H1 (cell line): ENCODE measurements around the gene CEP97.

ENCODE experiments used
- EGR1 ChIP-seq: IDR thresholded peaks from 2 replicates; pipeline ENCODE4 v1.6.1; 2011; ENCODE audit warnings: low read depth, low read length, borderline replicate concordance
- EZH2 ChIP-seq: fragments of 200-600 bp; sonication (generic); IDR thresholded peaks from 2 replicates; pipeline ENCODE4 v1.7.1; 2012; ENCODE audit warnings: low read depth, mild to moderate bottlenecking, moderate library complexity, low read length, inconsistent platforms; ENCODE audit not compliant: severe bottlenecking
- MAFK ChIP-seq: IDR thresholded peaks from 2 replicates; pipeline ENCODE4 v1.6.1; 2012; ENCODE audit warnings: low read depth, mild to moderate bottlenecking, improper control_type of control experiment, low read length
- TAF1 ChIP-seq: IDR thresholded peaks from 2 replicates; pipeline ENCODE4 v1.6.1; 2011; ENCODE audit warnings: mild to moderate bottlenecking, low read depth, low read length
- TEAD4 ChIP-seq: IDR thresholded peaks from 2 replicates; pipeline ENCODE4 v1.6.1; 2012; ENCODE audit warnings: low read depth, low read length, inconsistent platforms, mixed read lengths
- TF ChIP-seq, protein P1 (sequence below), 3 experiments: IDR thresholded peaks; 1 replicate in 2 of 3; 2 replicates in 1 of 3; pipeline versions ENCODE4 v1.5.1 to v1.6.1; 2011; ENCODE audit warnings: low read length in 3 of 3, mild to moderate bottlenecking in 3 of 3, inconsistent platforms in 2 of 3, low read depth in 1 of 3, moderate library complexity in 1 of 3; ENCODE audit not compliant: insufficient read depth in 1 of 3; ENCODE audit errors: control extremely low read depth in 1 of 3

DNA sequence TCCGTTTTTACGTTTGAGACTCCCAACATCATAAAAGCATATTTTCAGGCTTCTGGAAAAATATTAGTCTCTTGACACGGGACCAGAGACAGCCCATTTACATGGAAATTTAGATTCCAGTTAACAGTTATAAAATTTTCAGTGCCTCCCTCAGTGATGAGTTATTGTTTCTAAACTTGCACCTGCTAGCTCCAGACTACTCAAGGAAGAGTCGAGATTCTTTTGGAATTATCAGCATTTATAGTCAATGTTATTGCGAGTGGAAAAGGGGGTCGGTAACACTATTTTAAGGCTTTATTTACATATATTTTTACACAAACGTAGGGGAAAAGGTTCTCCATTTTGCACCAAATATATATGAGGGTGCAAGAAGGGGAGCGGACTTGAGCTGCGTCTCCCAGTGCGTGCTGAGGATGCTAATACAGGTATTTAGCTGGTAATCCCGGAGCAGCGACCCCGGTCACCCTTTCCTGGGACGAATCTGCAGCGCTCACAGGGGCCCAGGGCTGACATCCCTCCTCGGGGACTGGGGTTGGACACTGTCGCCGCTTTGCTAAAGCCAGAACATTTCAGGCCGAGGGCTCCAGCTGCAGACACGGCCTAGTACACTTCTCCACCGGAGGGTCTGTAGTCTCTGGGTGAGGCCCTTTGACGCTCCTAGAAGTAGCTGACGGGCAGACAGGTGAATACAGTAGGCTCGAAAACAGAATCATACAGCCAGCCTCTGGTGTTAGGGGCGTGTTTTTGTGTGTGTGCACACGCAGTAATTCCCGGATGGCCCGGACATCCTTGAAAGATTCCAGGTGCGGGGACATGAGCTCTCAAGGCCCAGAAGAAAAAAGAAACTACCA lies 46.8 kb upstream of the CEP97 start:
- TF ChIP-seq, protein P1, sequence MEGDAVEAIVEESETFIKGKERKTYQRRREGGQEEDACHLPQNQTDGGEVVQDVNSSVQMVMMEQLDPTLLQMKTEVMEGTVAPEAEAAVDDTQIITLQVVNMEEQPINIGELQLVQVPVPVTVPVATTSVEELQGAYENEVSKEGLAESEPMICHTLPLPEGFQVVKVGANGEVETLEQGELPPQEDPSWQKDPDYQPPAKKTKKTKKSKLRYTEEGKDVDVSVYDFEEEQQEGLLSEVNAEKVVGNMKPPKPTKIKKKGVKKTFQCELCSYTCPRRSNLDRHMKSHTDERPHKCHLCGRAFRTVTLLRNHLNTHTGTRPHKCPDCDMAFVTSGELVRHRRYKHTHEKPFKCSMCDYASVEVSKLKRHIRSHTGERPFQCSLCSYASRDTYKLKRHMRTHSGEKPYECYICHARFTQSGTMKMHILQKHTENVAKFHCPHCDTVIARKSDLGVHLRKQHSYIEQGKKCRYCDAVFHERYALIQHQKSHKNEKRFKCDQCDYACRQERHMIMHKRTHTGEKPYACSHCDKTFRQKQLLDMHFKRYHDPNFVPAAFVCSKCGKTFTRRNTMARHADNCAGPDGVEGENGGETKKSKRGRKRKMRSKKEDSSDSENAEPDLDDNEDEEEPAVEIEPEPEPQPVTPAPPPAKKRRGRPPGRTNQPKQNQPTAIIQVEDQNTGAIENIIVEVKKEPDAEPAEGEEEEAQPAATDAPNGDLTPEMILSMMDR (IDR thresholded peaks at IDR 0.05; ENCODE audit: control extremely low read depth in 1 of 3, insufficient read depth in 1 of 3, low read depth in 1 of 3, low read length in 3 of 3): no peak
- TF ChIP-seq EZH2: no peak
- TF ChIP-seq MAFK: no peak
- no peak for TF ChIP-seq TAF1
- no peak for TF ChIP-seq TEAD4
- no peak for TF ChIP-seq EGR1
